ENCODE measurements around the gene STAC2.
"Not testable (repeated sequence)": the region's sequence is repeated elsewhere in the genome, so short reads cannot be mapped to it uniquely, and the experiment has no call there.

The STAC2 gene

GRCh38 chr17:39225308-39225958, at the start of gene STAC2:
Gene STAC2 (minus strand): TSS chr17:39225945. CDS start chr17:39225502, 443 bp downstream.
- no peak for DNase-seq (ENCODE audit: low read depth)

GRCh38 chr17:39271546-39271945, 45.8 kb upstream of the STAC2 start:
- DNase-seq (ENCODE audit: low read depth): peak; percentile 28

- peak; percentile 84 for DNase-seq (ENCODE audit: low read depth)
Measured at GRCh38 chr17:39270923-39271322, 45.2 kb upstream of the STAC2 start.

GRCh38 chr17:39264119-39264518, 38.4 kb upstream of the STAC2 start:
- DNase-seq (ENCODE audit: low read depth): no peak

- no peak for DNase-seq (ENCODE audit: low read depth)
Measured at GRCh38 chr17:39261286-39261685, 35.5 kb upstream of the STAC2 start.

- no peak for DNase-seq (ENCODE audit: low read depth)
Measured at GRCh38 chr17:39252788-39253460, 27.2 kb upstream of the STAC2 start.

GRCh38 chr17:39251997-39252396, 26.3 kb upstream of the STAC2 start:
- DNase-seq (ENCODE audit: low read depth): no peak

- not testable (repeated sequence) for DNase-seq (ENCODE audit: low read depth)
Measured at GRCh38 chr17:39250076-39250475, 24.3 kb upstream of the STAC2 start.

- no peak for DNase-seq (ENCODE audit: low read depth)
Measured at GRCh38 chr17:39246274-39246673, 20.5 kb upstream of the STAC2 start.

- DNase-seq (ENCODE audit: low read depth): peak; percentile 78
Measured at GRCh38 chr17:39244600-39245570, 19.1 kb upstream of the STAC2 start.

- no peak for DNase-seq (ENCODE audit: low read depth)
Measured at GRCh38 chr17:39244016-39244599, 18.4 kb upstream of the STAC2 start.

GRCh38 chr17:39243155-39243554, 17.4 kb upstream of the STAC2 start:
- no peak for DNase-seq (ENCODE audit: low read depth)

- no peak for DNase-seq (ENCODE audit: low read depth)
Measured at GRCh38 chr17:39240631-39241030, 14.9 kb upstream of the STAC2 start.

- no peak for DNase-seq (ENCODE audit: low read depth)
Measured at GRCh38 chr17:39239640-39240314, 14.0 kb upstream of the STAC2 start.

- peak; percentile 59 for DNase-seq (ENCODE audit: low read depth)
Measured at GRCh38 chr17:39238311-39238972, 12.7 kb upstream of the STAC2 start.

GRCh38 chr17:39237586-39237985, 11.8 kb upstream of the STAC2 start:
- no peak for DNase-seq (ENCODE audit: low read depth)

GRCh38 chr17:39236981-39237441, 11.3 kb upstream of the STAC2 start:
- DNase-seq (ENCODE audit: low read depth): no peak

GRCh38 chr17:39236450-39236927, 10.7 kb upstream of the STAC2 start:
- DNase-seq (ENCODE audit: low read depth): no peak

- peak; percentile 51 for DNase-seq (ENCODE audit: low read depth)
Measured at GRCh38 chr17:39235555-39236449, 10.1 kb upstream of the STAC2 start.

Measured in EH (cell line).